Muscle of arm (tissue), 12 donors: Measurements from ENCODE around the gene ARF3. TPM values are rescaled to one million over a fixed set of nuclear protein-coding genes. Genes with fewer than 3 reads are reported as not detected.

Source experiments
- polyA plus RNA-seq, 12 donors: library from polyadenylated mRNA; unstranded; fragments of 120-200 nt; gene quantifications; one replicate each; pipeline ENCODE4 v1.2.1, GENCODE V29; 2013; ENCODE audit not compliant: insufficient read length in 12 of 12

Gene ARF3
- polyA plus RNA-seq, 12 donors = 33.2 to 93.3 (median 45.4) TPM; not detected in 1

Other genes starting within 250 kb of the ARF3 start
- gene CCNT1, start 240.8 kb downstream of the ARF3 start, polyA plus RNA-seq = 10 to 100 TPM in 11 of 12 donors, not detected in 1; 15.9 to 46.1 (median 20.3) TPM
- 10 to 100 TPM in 11 of 12 donors, not detected in 1; 33.8 to 53.0 (median 38.6) TPM for gene ADCY6, start 168.4 kb downstream of the ARF3 start, polyA plus RNA-seq
- gene CACNB3, start 139.0 kb downstream of the ARF3 start, polyA plus RNA-seq = 10 to 100 TPM in 11 of 12 donors, not detected in 1; 13.9 to 46.7 (median 16.8) TPM
- 10 to 100 TPM in 11 of 12 donors, not detected in 1; 41.8 to 85.1 (median 62.4) TPM for gene DDX23, start 105.3 kb downstream of the ARF3 start, polyA plus RNA-seq
- 1 to 10 TPM in 2 of 12 donors, under 1 TPM in 8, not detected in 2; 0.32 to 1.3 (median 0.58) TPM for gene RND1, start 91.6 kb downstream of the ARF3 start, polyA plus RNA-seq
- gene FKBP11, start 32.0 kb downstream of the ARF3 start, polyA plus RNA-seq = 10 to 100 TPM in 11 of 12 donors, not detected in 1; 15.2 to 35.3 (median 23.3) TPM
- 1 to 10 TPM in 4 of 12 donors, under 1 TPM in 6, not detected in 2; 0.44 to 9.1 (median 0.98) TPM for gene WNT10B, start 14.2 kb upstream of the ARF3 start, polyA plus RNA-seq
- under 1 TPM in 2 of 12 donors, not detected in 10; 0.12 to 0.17 TPM for gene WNT1, start 20.8 kb upstream of the ARF3 start, polyA plus RNA-seq
- gene DDN, start 41.9 kb upstream of the ARF3 start, polyA plus RNA-seq = 10 to 100 TPM in 9 of 12 donors, 1 to 10 TPM in 2, not detected in 1; 5.7 to 36.6 (median 17.4) TPM
- 10 to 100 TPM in 11 of 12 donors, not detected in 1; 52.9 to 77.7 (median 59.4) TPM for gene PRKAG1, start 61.3 kb upstream of the ARF3 start, polyA plus RNA-seq
- 10 to 100 TPM; 29.4 to 59.8 (median 38.2) TPM for gene KMT2D, start 103.3 kb upstream of the ARF3 start, polyA plus RNA-seq
- gene RHEBL1, start 112.5 kb upstream of the ARF3 start, polyA plus RNA-seq = 1 to 10 TPM in 10 of 12 donors, not detected in 2; 1.0 to 2.2 (median 1.6) TPM
- gene DHH, start 137.3 kb upstream of the ARF3 start, polyA plus RNA-seq = 1 to 10 TPM in 2 of 12 donors, under 1 TPM in 8, not detected in 2; 0.48 to 1.6 (median 0.77) TPM
- gene LMBR1L, start 153.4 kb upstream of the ARF3 start, polyA plus RNA-seq = 10 to 100 TPM in 11 of 12 donors, not detected in 1; 28.5 to 64.0 (median 38.6) TPM
- 1,000 to 10,000 TPM in 5 of 12 donors, 100 to 1,000 TPM in 7; 274 to 1,254 (median 956) TPM for gene TUBA1B, start 173.9 kb upstream of the ARF3 start, polyA plus RNA-seq
- 100 to 1,000 TPM in 11 of 12 donors, not detected in 1; 566 to 895 (median 723) TPM for gene TUBA1A, start 231.6 kb upstream of the ARF3 start, polyA plus RNA-seq